A673 (cell line): ENCODE data around the gene FUT2. TPM values are rescaled to one million over a fixed set of nuclear protein-coding genes. Genes with fewer than 3 reads are reported as not detected.
"Not testable (repeated sequence)": the region's sequence is repeated elsewhere in the genome, so short reads cannot be mapped to it uniquely, and the experiment has no call there.

Experiments
- BruUV-seq: library from RNA; stranded (reverse); fragments of 400-500 nt; replicated peaks from 2 replicates; lab custom pipeline; 2021; lab: Mats Ljungman, UMichigan
- CTCF ChIA-PET: fragments of 300-600 bp; sonication (Branson Sonifier 250); formaldehyde crosslinking; loops from one replicate; lab custom pipeline; 2022; ENCODE audit warnings: antibody characterized with exemption; lab: Charles Lee
- POLR2A ChIA-PET: fragments of 300-600 bp; sonication (Branson Sonifier 250); formaldehyde crosslinking; loops from one replicate; lab custom pipeline; 2022; ENCODE audit warnings: antibody characterized with exemption; ENCODE audit not compliant: low non-redundant PET; lab: Charles Lee
- DNase-seq: peaks from one replicate; pipeline ENCODE4 v3.0.0-alpha.2; 2015; ENCODE audit warnings: low spot score
- H3K27ac ChIP-seq: fragments of 200-600 bp; sonication (generic); 2 replicates; pipeline ENCODE4 v1.5.1; 2016; ENCODE audit warnings: mixed run types, low read depth, mild to moderate bottlenecking, mixed read lengths, antibody characterized with exemption, low read length; ENCODE audit not compliant: poor library complexity, severe bottlenecking
- H3K27me3 ChIP-seq: fragments of 200-600 bp; sonication (generic); replicated peaks from 2 replicates; pipeline ENCODE4 v1.6.1; 2017; ENCODE audit warnings: mixed run types, low read depth, mild to moderate bottlenecking, mixed read lengths, antibody characterized with exemption, low read length; ENCODE audit not compliant: insufficient read depth, poor library complexity
- H3K36me3 ChIP-seq: fragments of 200-600 bp; sonication (generic); 2 replicates; pipeline ENCODE4 v1.6.1; 2016; ENCODE audit warnings: mixed run types, mild to moderate bottlenecking, mixed read lengths, antibody characterized with exemption, low read length; ENCODE audit not compliant: insufficient read depth, poor library complexity, severe bottlenecking
- H3K4me1 ChIP-seq: fragments of 200-600 bp; sonication (generic); 2 replicates; pipeline ENCODE4 v1.6.1; 2017; ENCODE audit warnings: mixed run types, mild to moderate bottlenecking, mixed read lengths, antibody characterized with exemption, low read length; ENCODE audit not compliant: insufficient read depth, poor library complexity, severe bottlenecking
- H3K4me3 ChIP-seq: fragments of 200-600 bp; sonication (generic); 2 replicates; pipeline ENCODE4 v1.5.1; 2016; ENCODE audit warnings: low read depth, mixed run types, mild to moderate bottlenecking, mixed read lengths, low read length; ENCODE audit not compliant: poor library complexity, severe bottlenecking
- H3K9me3 ChIP-seq: fragments of 200-600 bp; sonication (generic); 2 replicates; pipeline ENCODE4 v1.6.1; 2016; ENCODE audit warnings: mixed run types, low read depth, mild to moderate bottlenecking, mixed read lengths, antibody characterized with exemption, low read length; ENCODE audit not compliant: poor library complexity, severe bottlenecking
- EZH2 ChIP-seq: fragments of 200-600 bp; sonication (generic); IDR thresholded peaks from 2 replicates; pipeline ENCODE4 v1.6.1; 2017; ENCODE audit warnings: borderline replicate concordance, low read depth, mild to moderate bottlenecking, mixed read lengths, antibody characterized with exemption, low read length; ENCODE audit not compliant: poor library complexity, severe bottlenecking
- intact Hi-C: fragments of 100-400 bp; cut with micrococcal nuclease; formaldehyde crosslinking; loops from one replicate; pipeline ENCODE4 v1.10.0; 2022; ENCODE audit not compliant: unreplicated experiment
- total RNA-seq: library from RNA; stranded (reverse); gene quantifications from 2 replicates; pipeline ENCODE4 v1.2.3, GENCODE V29; 2021
- TF ChIP-seq, protein P1 (sequence below): fragments of 300-800, 200-600 bp; sonication (generic); conservative IDR thresholded peaks from 2 replicates; pipeline ENCODE4 v1.5.1; 2017; ENCODE audit warnings: low read depth, mild to moderate bottlenecking, antibody characterized with exemption, low read length, moderate library complexity, mixed read lengths

The FUT2 gene
- total RNA-seq, 1 experiment from 2014 or later: not detected

DNA sequence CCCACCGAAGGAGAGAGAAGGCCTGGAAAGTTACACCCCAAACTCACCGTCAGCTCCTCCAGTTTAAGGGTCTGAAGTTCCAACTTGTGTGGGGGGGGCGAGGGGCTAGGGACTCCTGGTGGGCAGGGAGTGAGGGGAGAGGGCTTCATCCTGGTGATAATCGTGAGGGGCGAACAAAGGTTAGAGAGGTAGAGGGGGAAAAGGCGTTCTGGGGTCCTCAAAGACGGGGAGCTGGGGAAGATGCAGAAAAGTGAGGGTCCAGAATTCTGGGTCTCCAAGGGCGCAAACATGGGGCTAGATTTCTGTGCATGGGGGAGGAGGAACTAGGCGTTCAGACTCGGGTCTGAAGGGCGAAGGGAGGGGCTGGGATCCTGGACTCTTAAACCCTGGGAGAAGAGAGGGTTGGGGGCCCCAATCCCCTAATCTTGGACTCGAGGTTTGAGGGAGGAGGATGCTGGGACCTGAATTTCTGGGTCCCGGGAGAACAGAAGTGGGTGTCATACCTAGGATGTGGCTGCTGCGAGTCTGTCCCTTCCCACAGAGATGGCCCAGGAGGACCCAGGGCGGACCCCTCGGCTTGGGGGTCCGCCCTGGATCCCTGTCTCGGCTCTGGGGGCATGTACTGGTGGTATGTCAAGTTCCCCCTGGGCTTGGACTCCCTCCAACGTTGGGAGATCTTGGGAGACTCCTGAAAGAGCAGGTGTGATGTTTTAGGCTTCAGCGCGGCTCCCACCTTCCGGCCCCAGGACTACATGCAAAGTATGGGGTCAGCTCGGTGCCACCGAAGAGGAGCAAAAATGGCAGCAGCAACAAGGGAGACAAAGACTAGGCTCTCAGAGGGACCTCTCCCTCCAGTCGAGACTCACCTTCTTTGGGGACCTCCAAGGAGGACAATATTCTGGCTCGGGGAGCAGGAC is 19.2 kb downstream of the FUT2 start:
- intact Hi-C loops: loop anchor here (5.0 kb wide), 1 partner anchor 68 kb away; the partner anchor contains the start of gene CA11
- BruUV-seq: no TSS peak
- TF ChIP-seq, protein P1, sequence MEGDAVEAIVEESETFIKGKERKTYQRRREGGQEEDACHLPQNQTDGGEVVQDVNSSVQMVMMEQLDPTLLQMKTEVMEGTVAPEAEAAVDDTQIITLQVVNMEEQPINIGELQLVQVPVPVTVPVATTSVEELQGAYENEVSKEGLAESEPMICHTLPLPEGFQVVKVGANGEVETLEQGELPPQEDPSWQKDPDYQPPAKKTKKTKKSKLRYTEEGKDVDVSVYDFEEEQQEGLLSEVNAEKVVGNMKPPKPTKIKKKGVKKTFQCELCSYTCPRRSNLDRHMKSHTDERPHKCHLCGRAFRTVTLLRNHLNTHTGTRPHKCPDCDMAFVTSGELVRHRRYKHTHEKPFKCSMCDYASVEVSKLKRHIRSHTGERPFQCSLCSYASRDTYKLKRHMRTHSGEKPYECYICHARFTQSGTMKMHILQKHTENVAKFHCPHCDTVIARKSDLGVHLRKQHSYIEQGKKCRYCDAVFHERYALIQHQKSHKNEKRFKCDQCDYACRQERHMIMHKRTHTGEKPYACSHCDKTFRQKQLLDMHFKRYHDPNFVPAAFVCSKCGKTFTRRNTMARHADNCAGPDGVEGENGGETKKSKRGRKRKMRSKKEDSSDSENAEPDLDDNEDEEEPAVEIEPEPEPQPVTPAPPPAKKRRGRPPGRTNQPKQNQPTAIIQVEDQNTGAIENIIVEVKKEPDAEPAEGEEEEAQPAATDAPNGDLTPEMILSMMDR: no peak
- TF ChIP-seq EZH2: no peak
- no peak for DNase-seq
- Histone ChIP-seq H3K9me3 (no peaks in the 10 kb centered on the region), H3K27me3 (no peaks in the 10 kb centered on the region), H3K27ac (peak overlapping the region; percentile 88), H3K4me3 (peak overlapping the region; percentile 66), H3K4me1 (peaks cover 33% of the 10 kb centered on the region), H3K36me3 (no peaks in the 10 kb centered on the region)
- CTCF ChIA-PET: interaction anchor here (0.9 kb wide), 1 partner anchor 69 kb away, joined by 4 read pairs; the partner anchor contains the start of gene CA11
- POLR2A ChIA-PET: interaction anchor here (0.6 kb wide), 1 partner anchor 179 kb away, joined by 3 read pairs; no protein-coding TSS in a partner anchor

DNA sequence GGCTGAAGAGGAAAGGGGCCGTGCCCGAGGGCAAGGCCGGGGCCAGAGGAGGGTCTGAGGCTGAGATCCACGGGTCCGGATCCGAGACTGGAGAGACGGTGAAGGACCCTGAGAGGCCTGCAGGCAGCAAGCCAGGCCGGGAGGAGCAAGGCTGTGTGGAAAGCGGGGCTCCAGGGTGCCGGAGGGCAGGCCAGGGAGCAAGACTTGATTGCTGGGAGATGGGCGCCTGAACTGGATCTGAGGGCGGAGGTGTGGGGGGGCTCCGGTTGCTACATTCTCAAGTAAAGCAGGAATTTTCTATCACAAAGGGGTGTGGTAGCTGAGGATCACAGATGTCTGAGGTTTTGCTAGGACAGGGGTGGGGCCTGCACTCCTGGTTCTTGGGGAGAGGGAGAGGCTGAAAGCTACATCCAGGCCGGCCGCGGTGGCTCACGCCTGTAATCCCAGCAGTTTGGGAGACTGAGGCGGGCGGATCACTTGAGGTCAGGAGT is 20.0 kb downstream of the FUT2 start:
- BruUV-seq: no TSS peak

DNA sequence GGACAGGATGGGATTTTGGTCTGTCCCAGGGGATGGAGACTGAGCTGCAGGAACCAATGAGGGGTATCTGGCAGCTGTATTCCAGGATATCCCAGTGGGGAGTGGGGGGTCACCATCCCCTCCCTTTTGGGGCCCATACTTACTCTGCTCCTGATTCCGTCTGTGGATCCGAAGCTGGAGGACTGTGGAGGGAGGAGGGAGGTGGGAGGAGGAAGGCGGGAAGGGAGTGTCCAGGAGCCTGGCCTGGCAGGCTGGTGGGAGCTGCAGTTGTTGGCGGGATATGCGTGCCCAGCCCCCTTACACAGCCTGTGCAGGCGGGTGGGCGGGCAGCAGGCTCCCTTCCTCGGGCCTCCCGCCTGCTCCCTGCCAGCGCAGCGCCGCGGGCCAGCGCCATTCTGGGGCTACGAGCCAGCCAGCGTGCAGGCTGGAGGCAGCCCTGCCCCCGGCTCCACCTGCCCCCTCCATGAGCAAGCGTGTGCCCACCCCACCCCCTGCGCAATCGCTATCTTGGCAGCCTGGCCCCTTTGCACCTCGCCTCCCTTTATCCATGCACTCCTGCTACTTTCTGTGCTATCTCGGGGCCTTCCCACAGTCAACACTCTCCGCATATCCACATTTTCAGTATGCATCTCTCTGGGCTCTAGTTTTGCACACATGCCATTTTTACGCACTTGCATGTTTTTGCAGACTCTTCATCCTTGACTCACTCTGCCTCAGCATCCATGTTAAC is 21.0 kb downstream of the FUT2 start:
- peaks cover 40% of the 10 kb centered on the region for H3K4me1 ChIP-seq
- POLR2A ChIA-PET: interaction anchor here (0.5 kb wide), 1 partner anchor 33 kb away, joined by 3 read pairs; no protein-coding TSS in a partner anchor
- BruUV-seq: no TSS peak

More for the DNA sequence above, 20.0 kb downstream of the FUT2 start:
- no peak for TF ChIP-seq EZH2
- TF ChIP-seq, protein P1: no peak
- CTCF ChIA-PET: interaction anchor here (1.0 to 1.1 kb wide), 2 partner anchors 10 to 23 kb away, joined by 3 read pairs; no protein-coding TSS in a partner anchor
- no peaks in the 10 kb centered on the region for H3K27me3 ChIP-seq
- peak overlapping the region; percentile 66 for H3K4me3 ChIP-seq
- no peak for DNase-seq
- H3K9me3 ChIP-seq: no peaks in the 10 kb centered on the region
- peak overlapping the region; percentile 88 for H3K27ac ChIP-seq
- peaks cover 33% of the 10 kb centered on the region for H3K4me1 ChIP-seq
- H3K36me3 ChIP-seq: no peaks in the 10 kb centered on the region
- intact Hi-C loops: no loop called here
- POLR2A ChIA-PET: no interaction called here

DNA sequence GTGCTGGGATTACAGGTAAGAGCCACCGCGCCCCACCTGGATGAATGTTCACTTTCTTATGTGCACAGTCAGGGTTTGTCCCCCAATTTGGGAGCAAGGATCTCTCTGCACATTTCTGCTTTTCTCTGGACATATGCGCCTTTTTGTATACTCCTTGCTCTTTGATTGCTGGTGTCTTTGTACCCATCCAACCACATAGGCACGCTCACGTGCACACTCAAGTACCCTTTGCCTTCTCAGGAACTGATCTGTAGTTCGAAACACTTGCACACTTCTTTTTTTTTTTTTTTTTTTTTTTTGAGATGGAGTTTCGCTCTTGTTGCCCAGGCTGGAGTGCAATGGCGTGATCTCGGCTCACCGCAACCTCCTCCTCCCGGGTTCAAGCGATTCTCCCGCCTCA is 22.3 kb downstream of the FUT2 start:
- H3K27ac ChIP-seq, CTCF ChIA-PET, H3K36me3 ChIP-seq, DNase-seq, H3K9me3 ChIP-seq, POLR2A ChIA-PET, H3K4me3 ChIP-seq, BruUV-seq, intact Hi-C loops, H3K27me3 ChIP-seq: not testable (repeated sequence)
- H3K4me1 ChIP-seq: peaks cover 44% of the 10 kb centered on the region

More for the DNA sequence above, 21.0 kb downstream of the FUT2 start:
- Histone ChIP-seq H3K9me3 (no peaks in the 10 kb centered on the region), H3K27me3 (no peaks in the 10 kb centered on the region), H3K4me3 (peak overlapping the region; percentile 66), H3K27ac (peak overlapping the region; percentile 88), H3K36me3 (no peaks in the 10 kb centered on the region)
- no peak for TF ChIP-seq EZH2
- CTCF ChIA-PET: interaction anchor here (1.0 to 1.1 kb wide), 2 partner anchors 9 to 22 kb away, joined by 3 read pairs; no protein-coding TSS in a partner anchor
- intact Hi-C loops: no loop called here
- DNase-seq: peak; percentile 89
